Smooth muscle cell (in vitro differentiated cells): Measurements from ENCODE around the gene CLSTN1. TPM values are rescaled to one million over a fixed set of nuclear protein-coding genes. Genes with fewer than 3 reads are reported as not detected.

Experiments
- DNase-seq: peaks from one replicate; lab custom pipeline; 2025; ENCODE audit not compliant: unreplicated experiment; lab: John Stamatoyannopoulos, UW
- H2AFZ ChIP-seq: fragments of 200-600 bp; sonication (generic); 2 replicates; pipeline ENCODE4 v1.6.0; 2016; ENCODE audit warnings: antibody characterized with exemption, low read depth, mild to moderate bottlenecking
- H3F3A ChIP-seq: fragments of 200-600 bp; sonication (generic); 2 replicates; pipeline ENCODE4 v1.6.0; 2017; ENCODE audit warnings: antibody characterized with exemption, low read depth
- H3K27ac ChIP-seq: fragments of 200-600 bp; sonication (generic); 2 replicates; pipeline ENCODE4 v1.5.1; 2016; ENCODE audit warnings: low read depth, mild to moderate bottlenecking
- H3K27me3 ChIP-seq: fragments of 200-600 bp; sonication (generic); 2 replicates; pipeline ENCODE4 v1.6.1; 2016; ENCODE audit warnings: low read depth, mild to moderate bottlenecking
- H3K36me3 ChIP-seq: fragments of 200-600 bp; sonication (generic); 2 replicates; pipeline ENCODE4 v1.5.1; 2016; ENCODE audit warnings: low read depth
- H3K4me1 ChIP-seq: fragments of 200-600 bp; sonication (generic); 2 replicates; pipeline ENCODE4 v1.5.1; 2016; ENCODE audit warnings: low read depth
- H3K4me2 ChIP-seq: fragments of 200-600 bp; sonication (generic); 2 replicates; pipeline ENCODE4 v1.6.0; 2016; ENCODE audit warnings: mild to moderate bottlenecking
- H3K4me3 ChIP-seq: fragments of 200-600 bp; sonication (generic); 2 replicates; pipeline ENCODE4 v1.5.1; 2016; ENCODE audit warnings: mild to moderate bottlenecking
- H3K79me2 ChIP-seq: fragments of 200-600 bp; sonication (generic); 2 replicates; pipeline ENCODE4 v1.6.0; 2016; ENCODE audit warnings: low read depth, mild to moderate bottlenecking
- H3K9ac ChIP-seq: fragments of 200-600 bp; sonication (generic); 2 replicates; pipeline ENCODE4 v1.6.0; 2016; ENCODE audit warnings: low read depth
- H3K9me3 ChIP-seq: fragments of 200-600 bp; sonication (generic); replicated peaks from 2 replicates; pipeline ENCODE4 v1.5.1; 2016; ENCODE audit warnings: low read depth
- H4K20me1 ChIP-seq: fragments of 200-600 bp; sonication (generic); 2 replicates; pipeline ENCODE4 v1.6.0; 2016; ENCODE audit warnings: low read depth
- WGBS: methylation state at CpG from one replicate; pipeline ENCODE4 v1.1.7; 2016; ENCODE audit warnings: low lambda C conversion rate; 5-methylcytosine and 5-hydroxymethylcytosine counted together
- polyA plus RNA-seq: library from polyadenylated mRNA; unstranded; fragments of >200 nt; fragmentation: Nextera tagmentation; extraction: Ambion mirVana; gene quantifications from 2 replicates; pipeline ENCODE4 v1.2.1, GENCODE V29; 2016
- total RNA-seq: library from RNA; depleted of rRNA; stranded (reverse); fragments of >200 nt; gene quantifications from 2 replicates; pipeline ENCODE4 v1.2.3, GENCODE V29; 2014
- TF ChIP-seq, protein P1 (sequence below): fragments of 200-600 bp; sonication (generic); IDR thresholded peaks from 2 replicates; pipeline ENCODE4 v1.5.1; 2017; ENCODE audit warnings: borderline replicate concordance, mild to moderate bottlenecking, antibody characterized with exemption; ENCODE audit not compliant: insufficient read depth, poor library complexity, severe bottlenecking

The CLSTN1 gene
- total and polyA plus RNA-seq, 2 experiments from 2014 or later: 51.3 to 83.5 TPM

DNA sequence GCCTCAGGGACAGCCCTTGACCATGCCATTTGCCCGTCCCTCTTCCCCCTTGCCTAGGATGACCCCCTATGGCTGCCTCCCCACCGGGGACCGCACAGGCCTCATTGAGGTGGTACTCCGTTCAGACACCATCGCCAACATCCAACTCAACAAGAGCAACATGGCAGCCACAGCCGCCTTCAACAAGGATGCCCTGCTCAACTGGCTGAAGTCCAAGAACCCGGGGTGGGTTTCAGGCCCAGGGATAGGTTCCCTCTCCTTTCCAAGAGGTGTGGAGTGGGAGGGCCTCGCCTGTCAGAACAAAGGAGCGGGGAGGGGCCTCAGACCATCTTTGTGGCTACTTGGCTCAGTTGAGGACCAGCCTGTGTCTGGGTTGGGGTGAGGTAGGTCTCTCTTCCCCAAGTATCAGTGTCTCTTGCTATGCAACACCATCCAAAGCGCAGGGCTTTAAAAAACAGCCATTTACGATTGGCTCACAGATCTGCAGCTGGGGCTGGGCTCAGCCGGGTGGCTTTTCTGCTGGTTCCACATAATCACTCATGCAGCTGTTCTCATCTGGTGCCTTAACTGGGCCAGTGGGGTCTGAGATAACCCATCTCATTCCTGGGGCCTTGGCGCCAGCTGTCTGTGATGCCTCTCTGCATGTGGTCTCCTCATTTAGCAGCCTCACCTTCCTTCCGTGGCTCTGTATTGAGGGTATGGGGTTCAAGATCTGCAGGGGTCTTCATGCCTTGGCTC lies 100.5 kb downstream of the CLSTN1 start:
- H3K9ac ChIP-seq: no peak overlapping the region
- H3K27me3 ChIP-seq: no peaks in the 10 kb centered on the region
- no peaks in the 10 kb centered on the region for H3K9me3 ChIP-seq
- TF ChIP-seq, protein P1, sequence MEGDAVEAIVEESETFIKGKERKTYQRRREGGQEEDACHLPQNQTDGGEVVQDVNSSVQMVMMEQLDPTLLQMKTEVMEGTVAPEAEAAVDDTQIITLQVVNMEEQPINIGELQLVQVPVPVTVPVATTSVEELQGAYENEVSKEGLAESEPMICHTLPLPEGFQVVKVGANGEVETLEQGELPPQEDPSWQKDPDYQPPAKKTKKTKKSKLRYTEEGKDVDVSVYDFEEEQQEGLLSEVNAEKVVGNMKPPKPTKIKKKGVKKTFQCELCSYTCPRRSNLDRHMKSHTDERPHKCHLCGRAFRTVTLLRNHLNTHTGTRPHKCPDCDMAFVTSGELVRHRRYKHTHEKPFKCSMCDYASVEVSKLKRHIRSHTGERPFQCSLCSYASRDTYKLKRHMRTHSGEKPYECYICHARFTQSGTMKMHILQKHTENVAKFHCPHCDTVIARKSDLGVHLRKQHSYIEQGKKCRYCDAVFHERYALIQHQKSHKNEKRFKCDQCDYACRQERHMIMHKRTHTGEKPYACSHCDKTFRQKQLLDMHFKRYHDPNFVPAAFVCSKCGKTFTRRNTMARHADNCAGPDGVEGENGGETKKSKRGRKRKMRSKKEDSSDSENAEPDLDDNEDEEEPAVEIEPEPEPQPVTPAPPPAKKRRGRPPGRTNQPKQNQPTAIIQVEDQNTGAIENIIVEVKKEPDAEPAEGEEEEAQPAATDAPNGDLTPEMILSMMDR: no peak
- H3K4me1 ChIP-seq: no peaks in the 10 kb centered on the region
- DNase-seq: no peak
- 97% methylated on average over 14 of the region's 14 CpGs for WGBS
- H4K20me1 ChIP-seq: no peaks in the 10 kb centered on the region
- H2AFZ ChIP-seq: no peak overlapping the region
- no peaks in the 10 kb centered on the region for H3K79me2 ChIP-seq
- H3K36me3 ChIP-seq: no peaks in the 10 kb centered on the region
- no peaks in the 10 kb centered on the region for H3F3A ChIP-seq
- no peak overlapping the region for H3K4me2 ChIP-seq
- no peak overlapping the region for H3K27ac ChIP-seq
- no peak overlapping the region for H3K4me3 ChIP-seq

DNA sequence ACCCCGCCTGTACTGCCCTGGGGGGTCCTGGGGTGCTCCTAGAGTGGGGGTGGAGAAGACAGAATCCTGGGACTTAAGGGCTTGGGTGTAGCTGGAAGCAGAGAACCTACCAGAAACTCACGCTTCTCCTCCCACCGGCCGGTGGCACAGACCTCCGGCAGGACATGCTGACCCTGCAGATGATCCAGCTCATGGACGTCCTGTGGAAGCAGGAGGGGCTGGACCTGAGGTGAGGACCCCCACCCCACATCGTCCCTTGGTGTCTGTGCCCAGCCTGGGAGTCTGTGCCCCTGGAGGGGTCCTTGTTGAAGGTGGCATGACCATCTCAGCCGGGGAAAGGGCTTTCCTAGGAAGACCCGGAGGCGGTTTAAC lies 101.4 kb downstream of the CLSTN1 start:
- H4K20me1 ChIP-seq: no peaks in the 10 kb centered on the region
- no peaks in the 10 kb centered on the region for H3K36me3 ChIP-seq
- no peak overlapping the region for H3K27ac ChIP-seq
- no peak overlapping the region for H3K4me2 ChIP-seq
- H3K27me3 ChIP-seq: no peaks in the 10 kb centered on the region
- H3F3A ChIP-seq: no peaks in the 10 kb centered on the region
- WGBS: 89% methylated on average over 10 of the region's 10 CpGs
- H3K4me3 ChIP-seq: no peak overlapping the region
- DNase-seq: no peak
- no peaks in the 10 kb centered on the region for H3K4me1 ChIP-seq
- no peak overlapping the region for H2AFZ ChIP-seq
- no peaks in the 10 kb centered on the region for H3K79me2 ChIP-seq
- TF ChIP-seq, protein P1: no peak
- no peaks in the 10 kb centered on the region for H3K9me3 ChIP-seq
- H3K9ac ChIP-seq: no peak overlapping the region

- H2AFZ ChIP-seq: no peak overlapping the region
- H3K4me3 ChIP-seq: no peak overlapping the region
- WGBS: 66% methylated on average over 29 of the region's 29 CpGs
- H3K27me3 ChIP-seq: no peaks in the 10 kb centered on the region
- H3K9me3 ChIP-seq: no peaks in the 10 kb centered on the region
- no peaks in the 10 kb centered on the region for H3K4me1 ChIP-seq
- no peak for DNase-seq
- H3K4me2 ChIP-seq: no peak overlapping the region
- no peaks in the 10 kb centered on the region for H3F3A ChIP-seq
- no peak overlapping the region for H3K9ac ChIP-seq
- H3K79me2 ChIP-seq: no peaks in the 10 kb centered on the region
- no peaks in the 10 kb centered on the region for H4K20me1 ChIP-seq
- TF ChIP-seq, protein P1: peak; percentile 50
- no peaks in the 10 kb centered on the region for H3K36me3 ChIP-seq
- H3K27ac ChIP-seq: no peak overlapping the region
Measured at GRCh38 chr1:9721606-9722377, 102.0 kb downstream of the CLSTN1 start.
